Neural crest cell (in vitro differentiated cells): ENCODE data around the gene PRM2. TPM values are rescaled to one million over a fixed set of nuclear protein-coding genes. Genes with fewer than 3 reads are reported as not detected.

ENCODE experiments used
- DNase-seq: peaks from one replicate; pipeline ENCODE4 v3.0.0; 2021; ENCODE audit warnings: low read depth, mixed read lengths, low spot score
- H3K27ac Mint-ChIP-seq: one replicate; pipeline ENCODE4 v1.8.0; 2021; ENCODE audit warnings: mild to moderate bottlenecking, mixed read lengths; ENCODE audit not compliant: unreplicated experiment
- H3K27me3 Mint-ChIP-seq: 2 replicates; pipeline ENCODE4 v1.8.0; 2021; ENCODE audit warnings: low read depth, mild to moderate bottlenecking, mixed read lengths
- H3K36me3 Mint-ChIP-seq: 2 replicates; pipeline ENCODE4 v1.8.0; 2021; ENCODE audit warnings: low read depth, mild to moderate bottlenecking, mixed read lengths
- H3K4me1 Mint-ChIP-seq: 2 replicates; pipeline ENCODE4 v1.8.0; 2021; ENCODE audit warnings: mixed read lengths
- H3K4me3 Mint-ChIP-seq: one replicate; pipeline ENCODE4 v1.8.0; 2021; ENCODE audit warnings: mild to moderate bottlenecking, mixed read lengths
- H3K9me3 Mint-ChIP-seq: 2 replicates; pipeline ENCODE4 v1.8.0; 2021; ENCODE audit warnings: mixed read lengths
- total RNA-seq: library from RNA; stranded (reverse); gene quantifications from 2 replicates; pipeline ENCODE4 v1.2.1, GENCODE V29; 2021
- TF ChIP-seq, protein P1 (sequence below): fragments of 200-600 bp; sonication (generic); conservative IDR thresholded peaks from 2 replicates; pipeline ENCODE4 v1.5.0; 2021; ENCODE audit warnings: antibody characterized with exemption, mild to moderate bottlenecking

PRM2 gene
- total RNA-seq, 1 donor from 2014 or later = not detected

DNA sequence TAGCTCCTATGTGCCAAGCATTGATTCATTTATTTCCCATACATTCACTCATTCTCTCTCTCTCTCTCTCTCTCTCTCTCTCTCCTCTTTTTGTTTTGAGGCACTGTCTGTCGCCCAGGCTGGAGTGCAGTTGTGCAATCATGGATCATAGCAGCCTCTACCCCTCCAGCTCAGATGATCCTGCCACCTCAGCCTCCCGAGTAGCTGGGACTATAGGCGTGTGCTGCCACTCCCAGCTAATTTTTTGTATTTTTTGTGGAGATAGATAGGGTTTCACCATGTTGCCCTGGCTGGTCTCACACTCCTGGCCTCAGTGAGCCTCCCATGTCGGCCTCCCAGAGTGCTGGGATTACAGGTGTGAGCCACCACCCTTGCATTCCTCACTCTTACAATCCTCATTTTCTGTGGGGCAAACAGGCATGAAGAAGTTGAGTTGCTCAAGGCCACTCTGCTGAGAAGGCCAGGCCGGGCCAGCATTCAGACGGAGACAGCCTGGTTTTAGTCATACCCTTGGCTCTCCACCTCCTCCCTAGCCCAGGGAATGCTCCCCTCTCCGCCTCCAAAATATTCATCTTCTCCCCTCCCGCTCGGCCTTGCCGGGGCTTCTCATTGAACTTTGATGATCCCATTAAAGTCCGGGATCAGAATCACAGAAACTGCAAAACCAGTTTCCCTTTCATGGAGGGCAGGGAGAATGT, 765 bp upstream of the PRM2 start:
- H3K27me3 Mint-ChIP-seq = no peaks in the 10 kb centered on the region
- peak overlapping the region; percentile 51 for H3K27ac Mint-ChIP-seq
- no peaks in the 10 kb centered on the region for H3K36me3 Mint-ChIP-seq
- no peaks in the 10 kb centered on the region for H3K9me3 Mint-ChIP-seq
- peaks cover 17% of the 10 kb centered on the region for H3K4me1 Mint-ChIP-seq
- no peak overlapping the region for H3K4me3 Mint-ChIP-seq
- TF ChIP-seq, protein P1, sequence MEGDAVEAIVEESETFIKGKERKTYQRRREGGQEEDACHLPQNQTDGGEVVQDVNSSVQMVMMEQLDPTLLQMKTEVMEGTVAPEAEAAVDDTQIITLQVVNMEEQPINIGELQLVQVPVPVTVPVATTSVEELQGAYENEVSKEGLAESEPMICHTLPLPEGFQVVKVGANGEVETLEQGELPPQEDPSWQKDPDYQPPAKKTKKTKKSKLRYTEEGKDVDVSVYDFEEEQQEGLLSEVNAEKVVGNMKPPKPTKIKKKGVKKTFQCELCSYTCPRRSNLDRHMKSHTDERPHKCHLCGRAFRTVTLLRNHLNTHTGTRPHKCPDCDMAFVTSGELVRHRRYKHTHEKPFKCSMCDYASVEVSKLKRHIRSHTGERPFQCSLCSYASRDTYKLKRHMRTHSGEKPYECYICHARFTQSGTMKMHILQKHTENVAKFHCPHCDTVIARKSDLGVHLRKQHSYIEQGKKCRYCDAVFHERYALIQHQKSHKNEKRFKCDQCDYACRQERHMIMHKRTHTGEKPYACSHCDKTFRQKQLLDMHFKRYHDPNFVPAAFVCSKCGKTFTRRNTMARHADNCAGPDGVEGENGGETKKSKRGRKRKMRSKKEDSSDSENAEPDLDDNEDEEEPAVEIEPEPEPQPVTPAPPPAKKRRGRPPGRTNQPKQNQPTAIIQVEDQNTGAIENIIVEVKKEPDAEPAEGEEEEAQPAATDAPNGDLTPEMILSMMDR = no peak
- DNase-seq = no peak

GRCh38 chr16:11274964-11275363, 1.3 kb downstream of the PRM2 start:
- H3K4me1 Mint-ChIP-seq = peaks cover 17% of the 10 kb centered on the region
- H3K4me3 Mint-ChIP-seq = no peak overlapping the region
- H3K36me3 Mint-ChIP-seq = no peaks in the 10 kb centered on the region
- TF ChIP-seq, protein P1 = no peak
- no peak overlapping the region for H3K27ac Mint-ChIP-seq
- no peaks in the 10 kb centered on the region for H3K27me3 Mint-ChIP-seq
- DNase-seq = no peak
- H3K9me3 Mint-ChIP-seq = no peaks in the 10 kb centered on the region

DNA sequence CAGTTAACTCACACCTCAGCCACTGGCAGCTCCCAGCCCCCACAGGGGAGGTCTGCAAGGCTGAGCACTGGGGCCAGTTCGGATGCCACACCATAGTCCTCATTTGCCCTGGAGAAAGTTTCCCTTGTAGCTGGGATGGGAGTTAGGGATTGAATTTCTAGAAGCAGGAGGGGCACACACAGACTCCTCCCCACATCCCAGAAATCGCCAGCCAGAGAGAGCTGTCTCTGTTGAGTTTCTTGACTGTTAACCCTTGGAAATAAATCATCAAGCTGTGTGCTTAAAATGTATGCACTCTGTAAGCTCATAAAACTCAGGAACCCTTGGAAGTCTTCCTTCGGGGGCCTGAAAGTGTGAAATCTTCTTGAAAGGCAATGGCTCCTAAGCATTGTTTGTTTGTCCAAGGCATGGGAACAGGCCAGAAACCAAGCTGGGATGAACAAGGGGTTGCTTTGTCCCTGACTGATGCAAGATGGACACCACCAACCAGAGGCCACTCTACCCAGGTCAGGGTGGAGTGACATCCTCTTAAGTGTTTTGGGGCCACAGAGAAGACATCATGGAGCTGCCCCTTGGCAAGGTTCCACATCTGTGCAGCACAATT, 2.5 kb downstream of the PRM2 start:
- TF ChIP-seq, protein P1 = no peak
- Mint-ChIP-seq H3K4me1 (peaks cover 17% of the 10 kb centered on the region), H3K36me3 (no peaks in the 10 kb centered on the region), H3K27me3 (no peaks in the 10 kb centered on the region), H3K9me3 (no peaks in the 10 kb centered on the region), H3K4me3 (no peak overlapping the region), H3K27ac (peak overlapping the region; percentile 99)
- DNase-seq = peak; percentile 20

DNA sequence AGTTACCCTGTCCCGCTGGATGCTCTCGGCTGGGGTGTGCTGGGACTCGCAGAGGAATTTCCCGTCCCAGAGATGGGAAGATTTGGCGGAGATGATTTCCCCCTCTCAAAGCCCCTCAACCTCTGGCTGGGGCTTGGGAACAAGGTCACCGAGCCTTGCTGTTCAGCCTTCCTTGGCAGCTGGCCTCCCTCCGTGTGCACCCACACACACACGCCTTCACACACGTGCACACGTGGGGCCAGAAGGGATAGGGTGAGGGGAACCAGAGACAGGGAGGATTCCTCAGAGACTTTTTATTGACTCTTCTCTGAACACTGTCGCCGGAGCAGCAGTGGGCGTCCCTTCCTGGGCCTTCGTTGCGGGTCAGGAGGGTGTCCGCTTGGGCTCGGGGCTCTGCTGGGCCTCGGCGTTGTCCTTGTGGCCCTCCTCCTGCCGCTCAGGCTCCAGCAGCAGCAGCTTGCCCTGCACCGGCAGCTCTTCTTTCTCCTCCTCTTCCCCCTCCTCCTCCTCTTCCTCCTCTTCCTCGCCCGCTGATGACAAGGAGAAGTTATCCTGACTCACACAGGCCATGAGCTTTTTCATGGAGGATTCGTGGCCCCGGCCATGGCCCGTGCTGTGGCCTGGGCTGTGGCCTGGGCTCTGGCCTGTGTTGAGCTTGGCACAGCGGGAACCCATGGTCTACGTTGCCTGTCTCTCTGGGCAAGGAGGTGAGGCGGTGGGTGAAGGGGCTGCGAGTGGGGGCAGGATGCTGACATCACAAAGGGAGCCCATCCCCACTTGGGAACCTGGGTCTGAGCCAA, 3.2 kb downstream of the PRM2 start, which contains the start of gene PRM3:
TSS of gene PRM3 (minus strand) at position 709 of the 800 bp plus-strand sequence. CDS start at position 675, 34 bp downstream.
- Mint-ChIP-seq H3K4me3 (no peak within 1 kb of the TSS), H3K4me1 (peaks cover 17% of the 10 kb centered on the region), H3K27ac (peak within 1 kb of the TSS; percentile 99), H3K9me3 (no peaks in the 10 kb centered on the region), H3K36me3 (no peaks in the 10 kb centered on the region), H3K27me3 (no peaks in the 10 kb centered on the region)
- no peak for DNase-seq
- TF ChIP-seq, protein P1 = no peak

DNA sequence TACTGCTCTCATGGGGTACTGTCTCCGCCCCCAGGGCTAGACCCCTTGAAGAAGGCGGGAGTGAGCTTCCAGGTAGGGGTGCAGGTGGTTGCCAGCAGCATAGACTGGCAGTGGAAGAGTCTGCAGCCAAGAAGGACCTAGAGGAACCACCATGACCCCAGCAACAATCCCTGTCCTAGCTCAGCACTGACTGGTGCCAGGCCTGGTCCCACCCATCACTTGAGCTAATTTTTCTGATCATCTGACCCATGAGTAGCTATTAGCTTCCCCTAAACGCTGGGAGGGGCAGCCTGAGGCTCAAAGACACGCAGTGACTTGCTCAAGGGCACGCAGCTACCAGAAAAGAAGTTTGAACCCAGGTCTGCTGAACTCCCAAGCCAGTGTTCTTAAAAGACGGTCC, 3.8 kb downstream of the PRM2 start:
- no peak overlapping the region for H3K4me3 Mint-ChIP-seq
- H3K27ac Mint-ChIP-seq = peak overlapping the region; percentile 51
- no peaks in the 10 kb centered on the region for H3K27me3 Mint-ChIP-seq
- no peaks in the 10 kb centered on the region for H3K9me3 Mint-ChIP-seq
- no peak for DNase-seq
- TF ChIP-seq, protein P1 = no peak
- peaks cover 17% of the 10 kb centered on the region for H3K4me1 Mint-ChIP-seq
- no peaks in the 10 kb centered on the region for H3K36me3 Mint-ChIP-seq
